Measurements from ENCODE around the gene CISH. TPM values are rescaled to one million over a fixed set of nuclear protein-coding genes. Genes with fewer than 3 reads are reported as not detected.
A peak's percentile ranks its signal among the peaks of the same experiment; 100 is the strongest.

The CISH gene
- total RNA-seq, 1 donor from 2014 or later = 1.8 TPM

GRCh38 chr3:50616003-50616769 lies 4.6 kb upstream of the CISH start:
- Mint-ChIP-seq H3K36me3 (ENCODE audit: low read depth) (no peaks in the 10 kb centered on the region), H3K4me1 (ENCODE audit: low read depth) (peaks cover 33% of the 10 kb centered on the region), H3K27ac (ENCODE audit: unreplicated experiment) (peak overlapping the region; percentile 89), H3K4me3 (ENCODE audit: unreplicated experiment) (peak overlapping the region; percentile 71), H3K27me3 (ENCODE audit: low read depth) (no peaks in the 10 kb centered on the region), H3K9me3 (ENCODE audit: low read depth) (no peaks in the 10 kb centered on the region)
- no peak for DNase-seq (ENCODE audit: low spot score)
- TF ChIP-seq CTCF (IDR thresholded peaks at IDR 0.05) = peak; percentile 94

GRCh38 chr3:50615190-50615589 lies 3.6 kb upstream of the CISH start:
- TF ChIP-seq CTCF (IDR thresholded peaks at IDR 0.05) = no peak
- no peak for DNase-seq (ENCODE audit: low spot score)

GRCh38 chr3:50612970-50613846 lies 1.6 kb upstream of the CISH start:
- H3K9me3 Mint-ChIP-seq (ENCODE audit: low read depth) = no peaks in the 10 kb centered on the region
- no peak overlapping the region for H3K27ac Mint-ChIP-seq (ENCODE audit: unreplicated experiment)
- H3K4me3 Mint-ChIP-seq (ENCODE audit: unreplicated experiment) = peak overlapping the region; percentile 89
- no peaks in the 10 kb centered on the region for H3K27me3 Mint-ChIP-seq (ENCODE audit: low read depth)
- DNase-seq (ENCODE audit: low spot score) = no peak
- no peak for TF ChIP-seq CTCF (IDR thresholded peaks at IDR 0.05)
- H3K4me1 Mint-ChIP-seq (ENCODE audit: low read depth) = peaks cover 33% of the 10 kb centered on the region
- no peaks in the 10 kb centered on the region for H3K36me3 Mint-ChIP-seq (ENCODE audit: low read depth)

More at GRCh38 chr3:50615190-50615589, 3.6 kb upstream of the CISH start:
- H3K36me3 Mint-ChIP-seq (ENCODE audit: low read depth) = no peaks in the 10 kb centered on the region
- H3K4me1 Mint-ChIP-seq (ENCODE audit: low read depth) = peaks cover 38% of the 10 kb centered on the region
- no peak overlapping the region for H3K4me3 Mint-ChIP-seq (ENCODE audit: unreplicated experiment)
- no peak overlapping the region for H3K27ac Mint-ChIP-seq (ENCODE audit: unreplicated experiment)
- H3K9me3 Mint-ChIP-seq (ENCODE audit: low read depth) = no peaks in the 10 kb centered on the region
- no peaks in the 10 kb centered on the region for H3K27me3 Mint-ChIP-seq (ENCODE audit: low read depth)

GRCh38 chr3:50612234-50612882 lies 784 bp upstream of the CISH start:
- H3K27me3 Mint-ChIP-seq (ENCODE audit: low read depth) = no peaks in the 10 kb centered on the region
- peaks cover 27% of the 10 kb centered on the region for H3K4me1 Mint-ChIP-seq (ENCODE audit: low read depth)
- no peaks in the 10 kb centered on the region for H3K9me3 Mint-ChIP-seq (ENCODE audit: low read depth)
- H3K27ac Mint-ChIP-seq (ENCODE audit: unreplicated experiment) = peak overlapping the region; percentile 68
- H3K4me3 Mint-ChIP-seq (ENCODE audit: unreplicated experiment) = peak overlapping the region; percentile 89
- no peak for DNase-seq (ENCODE audit: low spot score)
- H3K36me3 Mint-ChIP-seq (ENCODE audit: low read depth) = no peaks in the 10 kb centered on the region
- no peak for TF ChIP-seq CTCF (IDR thresholded peaks at IDR 0.05)

GRCh38 chr3:50610992-50611463 lies 546 bp downstream of the CISH start:
- H3K27ac Mint-ChIP-seq (ENCODE audit: unreplicated experiment) = no peak overlapping the region
- DNase-seq (ENCODE audit: low spot score) = no peak
- no peaks in the 10 kb centered on the region for H3K9me3 Mint-ChIP-seq (ENCODE audit: low read depth)
- no peak for TF ChIP-seq CTCF (IDR thresholded peaks at IDR 0.05)
- H3K4me3 Mint-ChIP-seq (ENCODE audit: unreplicated experiment) = peak overlapping the region; percentile 89
- peaks cover 21% of the 10 kb centered on the region for H3K4me1 Mint-ChIP-seq (ENCODE audit: low read depth)
- no peaks in the 10 kb centered on the region for H3K27me3 Mint-ChIP-seq (ENCODE audit: low read depth)
- no peaks in the 10 kb centered on the region for H3K36me3 Mint-ChIP-seq (ENCODE audit: low read depth)
